GM12892 (cell line): ENCODE measurements around the gene NT5C1A.

Experiments used
- POLR2A ChIP-seq: IDR thresholded peaks from 2 replicates; pipeline ENCODE4 v1.6.1; 2011; ENCODE audit warnings: low read depth, low read length, control low read depth
- TAF1 ChIP-seq: IDR thresholded peaks from 2 replicates; pipeline ENCODE4 v1.6.1; 2011; ENCODE audit warnings: low read depth, mild to moderate bottlenecking, control low read depth, low read length, borderline replicate concordance

- TF ChIP-seq TAF1 (no peak), POLR2A (no peak)
These were observed 54.3 kb downstream of the NT5C1A start for GRCh38 chr1:39617488-39618049.
